Effector memory CD4-positive, alpha-beta T cell (primary cell): ENCODE measurements around the gene SIGLEC15.
"Not testable (repeated sequence)": the region's sequence is repeated elsewhere in the genome, so short reads cannot be mapped to it uniquely, and the experiment has no call there.

ENCODE experiments used
- DNase-seq, 3 donors: peaks; one replicate each; pipeline ENCODE4 v3.0.0-alpha.2; 2020
- H3K27ac ChIP-seq: 2 replicates; pipeline ENCODE4 v1.7.0; 2013; ENCODE audit warnings: mild to moderate bottlenecking, low read length, moderate library complexity; ENCODE audit not compliant: insufficient read depth, poor library complexity, severe bottlenecking
- H3K27me3 ChIP-seq: replicated peaks from 2 replicates; pipeline ENCODE4 v1.7.0; 2013; ENCODE audit warnings: mild to moderate bottlenecking, low read length; ENCODE audit not compliant: insufficient read depth, control insufficient read depth, poor library complexity, severe bottlenecking
- H3K36me3 ChIP-seq: 2 replicates; pipeline ENCODE4 v1.7.0; 2013; ENCODE audit warnings: mild to moderate bottlenecking, low read length, moderate library complexity; ENCODE audit not compliant: control insufficient read depth, insufficient read depth
- H3K4me1 ChIP-seq: 2 replicates; pipeline ENCODE4 v1.7.0; 2013; ENCODE audit warnings: low read length, mild to moderate bottlenecking; ENCODE audit not compliant: control insufficient read depth, insufficient read depth, poor library complexity, severe bottlenecking
- H3K4me3 ChIP-seq: 2 replicates; pipeline ENCODE4 v1.7.0; 2013; ENCODE audit warnings: low read length, low read depth, mild to moderate bottlenecking; ENCODE audit not compliant: insufficient read depth, poor library complexity, severe bottlenecking
- H3K9me3 ChIP-seq: 2 replicates; pipeline ENCODE4 v1.7.0; 2013; ENCODE audit warnings: mild to moderate bottlenecking, low read length, moderate library complexity; ENCODE audit not compliant: control insufficient read depth

Gene SIGLEC15

DNA sequence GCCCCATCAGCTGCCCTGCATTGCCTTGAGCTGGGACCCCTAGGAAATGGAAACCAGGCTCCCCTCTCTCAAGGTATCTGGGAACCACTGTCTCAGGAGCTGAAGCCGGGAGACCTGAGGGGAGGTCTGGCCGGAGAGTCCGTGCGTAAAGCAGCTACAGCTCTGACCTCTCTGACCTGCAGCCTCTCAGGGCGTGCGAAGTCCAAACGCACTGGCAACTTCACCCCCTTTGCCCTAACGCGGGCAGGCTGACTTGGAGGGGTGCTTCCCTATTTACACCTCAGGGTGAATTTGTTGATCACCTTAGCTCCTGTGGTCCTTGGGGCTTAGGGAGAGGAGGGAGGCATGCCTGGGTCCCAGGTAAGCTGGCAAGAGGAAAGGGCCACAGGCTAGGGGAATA lies 17.5 kb downstream of the SIGLEC15 start:
- H3K4me3 ChIP-seq, result no peak overlapping the region
- no peak for DNase-seq
- no peaks in the 10 kb centered on the region for H3K36me3 ChIP-seq
- H3K27me3 ChIP-seq, result peaks cover 10% of the 10 kb centered on the region
- no peak overlapping the region for H3K27ac ChIP-seq
- no peaks in the 10 kb centered on the region for H3K9me3 ChIP-seq
- peaks cover 3% of the 10 kb centered on the region for H3K4me1 ChIP-seq

DNA sequence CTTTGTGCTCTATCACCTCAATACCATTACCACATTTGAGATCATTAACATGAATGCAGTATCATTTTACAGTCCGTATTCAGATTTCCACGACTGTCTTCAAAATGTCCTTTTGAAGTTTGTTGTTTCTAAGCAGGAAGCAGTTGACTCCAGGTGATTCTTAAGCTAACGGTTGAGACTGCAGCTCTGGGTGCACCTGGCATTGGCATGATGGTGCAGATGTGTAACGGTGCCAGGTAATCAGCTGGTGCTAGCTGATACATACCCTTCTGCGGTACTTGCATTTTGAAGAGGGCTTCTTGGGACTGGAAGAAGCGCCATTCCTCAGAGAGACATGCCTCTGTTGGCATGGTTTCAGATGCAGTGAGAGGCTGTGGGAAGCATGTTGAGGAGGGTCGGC lies 19.5 kb downstream of the SIGLEC15 start:
- no peak for DNase-seq
- Histone ChIP-seq H3K27ac (no peak overlapping the region), H3K4me1 (no peaks in the 10 kb centered on the region), H3K27me3 (no peaks in the 10 kb centered on the region), H3K9me3 (no peaks in the 10 kb centered on the region), H3K36me3 (peaks cover 9% of the 10 kb centered on the region), H3K4me3 (no peak overlapping the region)

DNA sequence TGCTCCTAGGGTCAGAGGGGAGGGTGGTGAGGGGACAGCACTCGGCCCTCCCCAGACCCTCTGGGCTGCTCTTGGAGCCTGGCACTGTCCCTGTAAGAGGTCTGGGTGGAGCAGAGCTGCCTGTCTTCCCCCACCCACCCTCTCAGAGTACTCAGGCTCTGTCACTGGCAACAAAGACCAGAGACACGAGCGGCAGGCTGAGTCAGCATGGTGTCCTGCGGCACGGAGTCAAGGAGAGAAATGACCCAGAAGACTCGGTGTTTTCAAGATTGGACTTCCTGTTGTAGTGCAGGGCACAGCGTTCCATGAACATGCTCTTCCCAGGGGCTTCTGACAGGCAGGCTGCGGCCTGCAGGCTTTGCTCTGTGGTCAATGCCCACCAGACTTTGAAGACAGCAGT lies 19.9 kb downstream of the SIGLEC15 start:
- no peak overlapping the region for H3K4me3 ChIP-seq
- DNase-seq, result no peak
- H3K27me3 ChIP-seq, result no peaks in the 10 kb centered on the region
- H3K4me1 ChIP-seq, result no peaks in the 10 kb centered on the region
- H3K27ac ChIP-seq, result no peak overlapping the region
- H3K9me3 ChIP-seq, result no peaks in the 10 kb centered on the region
- peaks cover 9% of the 10 kb centered on the region for H3K36me3 ChIP-seq

DNA sequence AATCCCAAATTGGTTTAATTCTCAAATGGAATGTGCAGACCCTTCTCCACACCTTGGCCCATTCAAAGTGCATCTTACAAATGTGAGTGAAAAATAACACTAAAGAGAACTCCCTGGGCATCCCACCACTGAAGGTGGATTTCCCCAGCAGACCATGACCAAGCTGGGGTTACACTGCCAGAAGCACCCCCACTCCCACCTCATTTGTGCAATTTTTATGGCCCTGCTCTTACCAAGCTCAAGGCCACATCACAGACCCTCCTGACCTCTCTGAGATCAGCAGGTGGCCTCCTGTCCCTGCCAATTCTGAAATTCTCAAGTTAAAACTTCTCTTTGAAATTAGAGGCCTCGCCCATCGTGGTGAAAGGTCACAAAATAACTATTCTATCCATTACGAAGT lies 21.6 kb downstream of the SIGLEC15 start:
- Histone ChIP-seq H3K27me3 (no peaks in the 10 kb centered on the region), H3K4me3 (no peak overlapping the region), H3K36me3 (peaks cover 21% of the 10 kb centered on the region), H3K9me3 (no peaks in the 10 kb centered on the region), H3K4me1 (no peaks in the 10 kb centered on the region), H3K27ac (no peak overlapping the region)
- DNase-seq, result no peak

DNA sequence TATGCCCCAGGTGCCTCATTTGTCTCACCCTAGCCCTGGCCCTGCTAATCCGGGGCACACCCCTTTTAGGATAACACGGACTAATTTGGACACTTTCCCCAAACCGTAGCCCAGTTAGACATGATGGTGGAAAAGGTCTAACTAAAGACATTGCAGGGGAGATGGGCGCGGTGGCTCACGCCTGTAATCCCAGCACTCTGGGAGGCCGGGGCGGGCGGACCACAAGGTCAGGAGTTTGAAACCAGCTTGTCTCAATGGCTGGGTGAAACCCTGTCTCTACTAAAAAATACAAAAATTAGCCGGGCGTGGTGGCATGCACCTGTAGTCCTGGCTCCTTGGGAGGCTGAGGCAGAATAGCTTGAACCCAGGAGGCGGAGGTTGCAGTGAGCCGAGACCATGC lies 23.2 kb downstream of the SIGLEC15 start:
- H3K27ac ChIP-seq, H3K4me1 ChIP-seq, DNase-seq, H3K27me3 ChIP-seq, H3K9me3 ChIP-seq, H3K4me3 ChIP-seq: not testable (repeated sequence)
- H3K36me3 ChIP-seq, result peaks cover 31% of the 10 kb centered on the region

DNA sequence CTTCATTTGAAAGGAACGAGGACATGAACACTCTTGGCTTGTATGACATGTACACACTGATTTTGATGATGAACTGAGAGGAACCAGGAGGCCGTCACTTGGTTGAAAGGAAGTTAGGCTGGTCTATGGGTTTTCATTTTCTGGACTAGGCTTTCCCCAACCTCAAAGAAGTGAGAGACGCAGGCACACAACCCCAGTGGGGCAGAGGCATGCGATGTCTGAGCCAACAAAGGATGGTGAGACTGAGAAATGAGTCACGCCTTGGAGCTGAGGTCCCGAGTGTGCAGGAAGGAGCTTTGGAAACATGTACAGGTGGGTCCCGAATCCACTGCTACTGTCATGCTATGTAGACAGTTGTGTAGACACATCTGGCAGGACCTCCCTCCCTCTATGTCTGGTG lies 24.1 kb downstream of the SIGLEC15 start:
- H3K36me3 ChIP-seq, result peaks cover 35% of the 10 kb centered on the region

DNA sequence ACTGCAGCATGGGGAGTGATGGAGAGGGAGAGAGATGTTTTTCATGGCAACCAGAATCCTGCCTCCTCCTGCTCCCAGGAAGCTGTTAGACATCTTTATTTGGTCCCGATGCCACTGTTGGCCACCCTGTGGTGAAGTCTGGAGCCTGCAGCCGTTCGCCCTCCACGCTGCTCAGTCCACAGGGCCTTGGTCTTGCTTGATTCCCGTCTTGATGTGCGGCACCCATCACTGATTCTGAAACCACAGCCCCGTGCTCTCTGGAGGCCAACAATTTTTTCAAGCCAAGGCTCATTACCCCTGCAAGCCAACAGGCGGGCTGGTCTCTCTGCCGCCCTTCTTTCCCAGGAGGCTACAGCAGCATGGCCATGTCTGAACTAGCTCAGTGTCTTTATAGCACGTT lies 24.5 kb downstream of the SIGLEC15 start:
- H3K4me3 ChIP-seq, result no peak overlapping the region
- no peaks in the 10 kb centered on the region for H3K27me3 ChIP-seq
- H3K36me3 ChIP-seq, result peaks cover 40% of the 10 kb centered on the region
- H3K27ac ChIP-seq, result no peak overlapping the region
- no peak for DNase-seq
- H3K4me1 ChIP-seq, result no peaks in the 10 kb centered on the region
- H3K9me3 ChIP-seq, result no peaks in the 10 kb centered on the region

More for the DNA sequence above, 24.1 kb downstream of the SIGLEC15 start:
- Histone ChIP-seq H3K27me3 (no peaks in the 10 kb centered on the region), H3K27ac (no peak overlapping the region), H3K9me3 (no peaks in the 10 kb centered on the region), H3K4me1 (no peaks in the 10 kb centered on the region), H3K4me3 (no peak overlapping the region)
- DNase-seq, result no peak

DNA sequence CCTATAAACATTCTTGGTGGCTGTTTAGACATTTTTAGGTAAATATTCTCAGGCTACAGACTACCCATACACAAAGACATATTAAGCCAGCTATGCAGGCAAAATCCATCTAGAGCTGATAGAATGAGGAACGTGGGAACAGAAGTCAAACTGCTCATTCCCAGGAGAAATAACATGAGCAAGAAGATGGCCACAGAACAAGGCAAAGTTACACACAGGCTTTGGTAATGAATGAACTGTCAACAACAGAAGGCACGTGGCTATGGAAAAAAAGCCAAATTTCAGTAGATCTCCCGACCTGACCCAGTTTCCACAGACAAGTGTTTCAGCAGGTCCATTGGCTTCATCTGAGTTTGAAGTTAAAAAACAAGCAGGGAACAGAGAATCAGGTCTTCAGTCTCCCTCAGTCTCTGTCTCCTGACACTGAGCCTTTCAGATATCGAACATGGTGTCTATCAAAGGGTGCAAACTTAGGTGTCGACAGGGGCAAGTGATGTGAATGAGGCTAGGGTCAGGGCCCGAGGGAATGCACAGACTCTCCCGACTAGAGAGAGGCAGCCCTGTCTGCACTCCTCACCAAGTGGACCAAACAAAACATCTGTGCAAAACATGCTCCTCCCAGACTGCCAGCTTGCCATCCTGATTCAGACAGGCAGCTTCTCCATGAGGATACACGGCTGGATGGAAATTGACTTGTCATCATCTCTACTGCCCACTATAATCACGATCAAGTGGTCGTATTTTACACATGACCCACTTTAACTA lies 25.9 kb downstream of the SIGLEC15 start:
- no peak overlapping the region for H3K27ac ChIP-seq
- H3K36me3 ChIP-seq, result peaks cover 53% of the 10 kb centered on the region
- no peaks in the 10 kb centered on the region for H3K9me3 ChIP-seq
- H3K27me3 ChIP-seq, result no peaks in the 10 kb centered on the region
- DNase-seq, result no peak
- H3K4me1 ChIP-seq, result no peaks in the 10 kb centered on the region
- no peak overlapping the region for H3K4me3 ChIP-seq

DNA sequence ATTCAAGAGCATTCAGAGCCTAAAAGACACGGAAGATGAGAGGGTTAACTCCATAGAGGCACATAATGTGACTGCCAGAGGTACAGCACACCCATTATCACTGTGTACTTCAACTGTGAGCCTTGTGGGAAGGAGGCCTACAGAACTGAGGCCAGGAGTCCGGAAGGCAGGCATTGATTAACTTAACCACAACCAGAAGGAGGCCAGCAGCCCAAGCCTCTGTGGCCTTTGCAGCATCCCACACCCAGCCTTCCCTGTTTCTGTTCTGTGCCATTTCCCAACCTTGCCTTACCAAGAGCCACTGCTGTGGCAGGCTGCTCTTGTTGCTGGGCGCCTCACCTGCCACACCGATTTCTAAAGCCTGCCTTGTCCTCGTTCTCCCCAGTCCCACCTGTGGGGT lies 27.2 kb downstream of the SIGLEC15 start:
- DNase-seq, result no peak
- H3K4me1 ChIP-seq, result no peaks in the 10 kb centered on the region
- H3K9me3 ChIP-seq, result no peaks in the 10 kb centered on the region
- no peak overlapping the region for H3K4me3 ChIP-seq
- peaks cover 61% of the 10 kb centered on the region for H3K36me3 ChIP-seq
- H3K27me3 ChIP-seq, result no peaks in the 10 kb centered on the region
- H3K27ac ChIP-seq, result no peak overlapping the region

DNA sequence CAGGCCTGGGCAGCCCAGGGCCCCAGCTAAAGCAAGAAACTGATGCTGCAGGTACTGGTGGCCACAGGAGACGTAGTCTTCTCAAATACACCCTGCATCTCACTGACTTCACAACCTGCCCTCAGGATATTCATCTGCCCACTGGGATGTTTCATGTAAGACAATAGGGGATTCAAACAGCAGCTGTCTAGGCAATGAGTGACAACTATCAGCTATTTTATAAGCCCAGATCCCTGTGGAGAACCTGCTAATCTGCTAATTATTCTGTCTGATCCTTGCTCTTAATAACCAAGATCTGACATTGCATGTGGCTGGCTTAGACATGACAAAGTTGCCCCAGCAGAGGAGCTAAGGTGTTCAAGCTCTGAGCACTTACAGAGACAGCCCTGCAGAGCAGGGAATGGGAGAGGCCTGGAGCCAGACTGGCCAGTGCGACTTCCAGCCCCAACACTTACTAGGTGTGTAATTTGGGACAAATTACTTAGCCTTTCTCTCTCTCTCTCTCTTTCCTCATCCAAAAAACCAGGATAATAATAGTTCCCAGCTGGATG lies 28.6 kb downstream of the SIGLEC15 start:
- H3K27ac ChIP-seq, result no peak overlapping the region
- no peak overlapping the region for H3K4me3 ChIP-seq
- no peaks in the 10 kb centered on the region for H3K27me3 ChIP-seq
- DNase-seq, result no peak
- peaks cover 72% of the 10 kb centered on the region for H3K36me3 ChIP-seq
- no peaks in the 10 kb centered on the region for H3K9me3 ChIP-seq
- no peaks in the 10 kb centered on the region for H3K4me1 ChIP-seq
